Fibroblast of mammary gland (primary cell): ENCODE data around the gene GLT1D1.

ENCODE experiments used
- DNase-seq: peaks from one replicate; pipeline ENCODE4 v3.0.0-alpha.2; 2010; ENCODE audit warnings: low read depth
- H3K4me3 ChIP-seq: 2 replicates; pipeline ENCODE4 v1.5.1; 2011; ENCODE audit warnings: low read depth, mild to moderate bottlenecking, low read length, moderate library complexity; ENCODE audit not compliant: control insufficient read depth
- CTCF ChIP-seq: conservative IDR thresholded peaks from 2 replicates; pipeline ENCODE4 v1.5.1; 2011; ENCODE audit warnings: low read depth, low read length, inconsistent platforms; ENCODE audit not compliant: control insufficient read depth, insufficient read depth

The GLT1D1 gene

GRCh38 chr12:128994856-128995255, 141.6 kb downstream of the GLT1D1 start:
- no peak for DNase-seq
- no peak overlapping the region for H3K4me3 ChIP-seq
- TF ChIP-seq CTCF = no peak

GRCh38 chr12:128995619-128996018, 142.3 kb downstream of the GLT1D1 start:
- DNase-seq = no peak

DNA sequence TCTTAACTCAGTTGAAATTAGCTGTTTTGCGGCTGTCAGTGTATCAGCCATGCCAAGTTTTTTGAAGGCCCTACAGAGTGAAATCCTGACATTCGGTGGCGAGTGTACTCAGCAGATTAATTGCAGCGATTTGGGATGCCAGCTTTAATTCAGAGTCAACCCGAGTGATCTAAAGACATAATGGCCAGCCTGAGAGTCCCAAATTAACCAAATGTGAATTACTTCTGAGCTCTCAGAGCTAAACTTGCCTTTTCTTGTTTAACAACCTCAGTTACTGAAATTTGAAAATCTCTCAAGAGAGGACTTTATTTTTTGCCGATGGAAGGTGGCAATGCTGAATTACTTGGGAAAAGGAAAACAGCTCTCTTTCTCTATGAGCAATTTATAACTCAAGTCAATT, 148.5 kb downstream of the GLT1D1 start:
- DNase-seq = no peak
- no peak overlapping the region for H3K4me3 ChIP-seq
- TF ChIP-seq CTCF = no peak

More at GRCh38 chr12:128995619-128996018, 142.3 kb downstream of the GLT1D1 start:
- TF ChIP-seq CTCF = no peak
- H3K4me3 ChIP-seq = no peak overlapping the region

DNA sequence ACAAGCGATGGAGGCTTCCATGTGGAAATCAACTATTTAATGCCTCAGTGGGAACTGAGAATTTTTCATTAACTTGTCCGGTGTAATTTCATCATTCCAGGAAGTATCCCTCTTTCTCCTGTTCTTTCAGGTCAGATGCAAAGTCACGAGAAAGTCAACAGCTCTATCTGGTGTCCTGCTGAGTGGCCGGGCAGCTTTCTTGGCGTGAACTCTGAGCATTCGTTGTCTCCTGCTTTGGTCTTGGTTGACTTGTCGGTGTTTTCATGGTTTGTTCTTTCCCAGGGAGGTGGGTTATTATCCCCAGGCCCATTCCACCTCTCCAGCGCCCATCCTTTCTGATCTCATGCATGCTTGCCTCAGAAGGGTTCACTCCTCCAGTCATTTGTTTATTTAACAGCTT, 149.1 kb downstream of the GLT1D1 start:
- no peak for DNase-seq
- TF ChIP-seq CTCF = no peak

GRCh38 chr12:129005416-129005815, 152.1 kb downstream of the GLT1D1 start:
- no peak overlapping the region for H3K4me3 ChIP-seq
- no peak for DNase-seq
- no peak for TF ChIP-seq CTCF

More for the DNA sequence above, 149.1 kb downstream of the GLT1D1 start:
- H3K4me3 ChIP-seq = no peak overlapping the region

DNA sequence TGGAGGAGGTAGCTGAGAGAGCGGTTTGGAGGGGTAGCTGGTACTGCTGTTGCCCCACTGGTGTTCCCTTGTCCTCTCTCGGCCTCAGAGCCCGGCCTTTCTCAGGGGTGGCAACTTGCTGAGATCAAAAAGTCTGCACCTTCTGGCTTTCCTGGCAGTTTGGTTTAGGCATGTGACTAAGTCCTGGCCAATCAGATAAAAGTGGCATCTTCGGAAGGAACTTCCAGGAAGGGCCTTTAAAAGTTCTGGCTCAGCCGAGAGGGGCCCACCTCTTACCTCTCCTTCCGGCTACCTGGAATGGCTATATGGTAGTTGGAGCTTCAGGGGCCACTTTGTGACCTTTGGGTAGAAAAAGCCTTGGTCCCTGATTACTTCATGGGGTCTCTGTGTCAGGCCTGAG, 152.6 kb downstream of the GLT1D1 start:
- no peak for DNase-seq
- TF ChIP-seq CTCF = no peak
- no peak overlapping the region for H3K4me3 ChIP-seq
